Measurements from ENCODE around the gene TMEM145.

DNA sequence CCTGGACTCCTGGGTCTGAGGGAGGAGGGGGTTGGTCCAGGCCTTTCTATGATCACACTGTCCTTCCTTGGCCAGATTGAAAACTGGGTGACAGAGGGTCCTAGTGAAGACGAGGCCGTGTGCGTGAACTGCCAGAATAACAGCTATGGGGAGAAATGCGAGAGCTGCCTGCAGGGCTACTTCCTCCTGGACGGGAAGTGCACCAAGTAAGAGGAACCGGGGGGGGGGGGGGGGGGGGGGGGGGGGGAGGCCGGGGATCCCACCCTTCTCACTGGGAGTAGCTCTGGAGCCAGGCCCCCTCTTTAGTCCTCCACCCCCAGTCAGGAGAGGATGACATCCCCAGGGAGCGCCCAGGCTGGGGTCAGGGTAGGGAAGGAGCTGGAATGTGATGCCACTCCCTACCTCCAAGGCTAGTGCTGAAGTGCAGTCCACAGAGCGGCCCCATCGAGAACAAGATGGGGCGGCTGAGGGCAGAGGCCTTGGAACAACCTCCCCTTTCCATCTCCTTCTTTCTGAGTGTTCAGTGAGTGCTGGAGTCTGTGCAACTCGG is 57.6 kb downstream of the TMEM145 start:
- no peak for TF ChIP-seq POLR2A (IDR thresholded peaks at IDR 0.05; ENCODE audit: low read depth)
- TF ChIP-seq, protein P1, sequence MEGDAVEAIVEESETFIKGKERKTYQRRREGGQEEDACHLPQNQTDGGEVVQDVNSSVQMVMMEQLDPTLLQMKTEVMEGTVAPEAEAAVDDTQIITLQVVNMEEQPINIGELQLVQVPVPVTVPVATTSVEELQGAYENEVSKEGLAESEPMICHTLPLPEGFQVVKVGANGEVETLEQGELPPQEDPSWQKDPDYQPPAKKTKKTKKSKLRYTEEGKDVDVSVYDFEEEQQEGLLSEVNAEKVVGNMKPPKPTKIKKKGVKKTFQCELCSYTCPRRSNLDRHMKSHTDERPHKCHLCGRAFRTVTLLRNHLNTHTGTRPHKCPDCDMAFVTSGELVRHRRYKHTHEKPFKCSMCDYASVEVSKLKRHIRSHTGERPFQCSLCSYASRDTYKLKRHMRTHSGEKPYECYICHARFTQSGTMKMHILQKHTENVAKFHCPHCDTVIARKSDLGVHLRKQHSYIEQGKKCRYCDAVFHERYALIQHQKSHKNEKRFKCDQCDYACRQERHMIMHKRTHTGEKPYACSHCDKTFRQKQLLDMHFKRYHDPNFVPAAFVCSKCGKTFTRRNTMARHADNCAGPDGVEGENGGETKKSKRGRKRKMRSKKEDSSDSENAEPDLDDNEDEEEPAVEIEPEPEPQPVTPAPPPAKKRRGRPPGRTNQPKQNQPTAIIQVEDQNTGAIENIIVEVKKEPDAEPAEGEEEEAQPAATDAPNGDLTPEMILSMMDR (IDR thresholded peaks at IDR 0.05) = no peak

Data from esophagus muscularis mucosa (tissue), 3 donors.